NT2/D1 (cell line): Measurements from ENCODE around the gene OR13C4.

Experiments used
- SUZ12 ChIP-seq: IDR thresholded peaks from 2 replicates; pipeline ENCODE4 v1.6.1; 2011; ENCODE audit not compliant: insufficient read length, insufficient read depth; ENCODE audit errors: extremely low read depth
- YY1 ChIP-seq: IDR thresholded peaks from 2 replicates; pipeline ENCODE4 v1.6.1; 2011; ENCODE audit not compliant: insufficient read length, insufficient read depth
- ZNF274 ChIP-seq: IDR thresholded peaks from 2 replicates; pipeline ENCODE4 v1.6.1; 2011; ENCODE audit warnings: mild to moderate bottlenecking, low read depth, low read length

- TF ChIP-seq SUZ12 (no peak), ZNF274 (no peak), YY1 (no peak)
These were observed 48.4 kb upstream of the OR13C4 start for GRCh38 chr9:104575456-104575855.
